Tibial nerve (tissue), 4 donors: ENCODE data around the gene ARTN.

Experiments used
- EP300 ChIP-seq, 2 donors: sonication (generic); formaldehyde crosslinking; IDR thresholded peaks; one replicate each; pipeline ENCODE4 v1.6.1; 2017; ENCODE audit warnings: antibody characterized with exemption in 2 of 2, mild to moderate bottlenecking in 1 of 2
- POLR2A ChIP-seq, 2 donors: fragments of 450-650 bp; IDR thresholded peaks; one replicate each; pipeline ENCODE4 v1.6.1; 2017; ENCODE audit warnings: antibody characterized with exemption in 2 of 2, mild to moderate bottlenecking in 2 of 2, moderate library complexity in 2 of 2
- TF ChIP-seq, protein P1 (sequence below), 5 experiments: fragments of 200-600 bp in 3 of 5; fragments of 450-650 bp in 2 of 5; sonication (generic) in 3 of 5; IDR thresholded peaks; one replicate each; pipeline ENCODE4 v1.5.1; 2016 to 2019; ENCODE audit warnings: antibody characterized with exemption in 5 of 5, mild to moderate bottlenecking in 3 of 5, moderate library complexity in 2 of 5

DNA sequence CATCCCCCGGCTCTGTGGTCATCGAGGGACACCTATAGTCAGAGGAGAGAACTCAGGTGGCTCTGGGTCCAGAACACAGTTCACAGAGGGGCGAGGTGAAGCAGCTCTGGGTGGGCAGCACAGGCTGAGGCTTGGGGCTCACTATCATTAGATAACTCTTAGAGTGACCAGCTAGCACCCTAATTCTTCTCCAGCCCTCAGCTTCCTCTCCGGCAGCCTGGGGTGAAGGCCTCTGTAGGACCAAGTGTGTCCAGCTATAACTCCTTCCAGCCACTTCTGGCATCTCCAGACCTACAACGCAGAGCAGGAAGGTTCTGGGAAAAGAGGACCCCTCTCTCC, 1.4 kb downstream of the ARTN start:
- TF ChIP-seq POLR2A (IDR thresholded peaks at IDR 0.05) (no peak), EP300 (IDR thresholded peaks at IDR 0.05) (no peak)
- TF ChIP-seq, protein P1, sequence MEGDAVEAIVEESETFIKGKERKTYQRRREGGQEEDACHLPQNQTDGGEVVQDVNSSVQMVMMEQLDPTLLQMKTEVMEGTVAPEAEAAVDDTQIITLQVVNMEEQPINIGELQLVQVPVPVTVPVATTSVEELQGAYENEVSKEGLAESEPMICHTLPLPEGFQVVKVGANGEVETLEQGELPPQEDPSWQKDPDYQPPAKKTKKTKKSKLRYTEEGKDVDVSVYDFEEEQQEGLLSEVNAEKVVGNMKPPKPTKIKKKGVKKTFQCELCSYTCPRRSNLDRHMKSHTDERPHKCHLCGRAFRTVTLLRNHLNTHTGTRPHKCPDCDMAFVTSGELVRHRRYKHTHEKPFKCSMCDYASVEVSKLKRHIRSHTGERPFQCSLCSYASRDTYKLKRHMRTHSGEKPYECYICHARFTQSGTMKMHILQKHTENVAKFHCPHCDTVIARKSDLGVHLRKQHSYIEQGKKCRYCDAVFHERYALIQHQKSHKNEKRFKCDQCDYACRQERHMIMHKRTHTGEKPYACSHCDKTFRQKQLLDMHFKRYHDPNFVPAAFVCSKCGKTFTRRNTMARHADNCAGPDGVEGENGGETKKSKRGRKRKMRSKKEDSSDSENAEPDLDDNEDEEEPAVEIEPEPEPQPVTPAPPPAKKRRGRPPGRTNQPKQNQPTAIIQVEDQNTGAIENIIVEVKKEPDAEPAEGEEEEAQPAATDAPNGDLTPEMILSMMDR (IDR thresholded peaks at IDR 0.05): no peak
